Endothelial cell of hepatic sinusoid (primary cell): ENCODE measurements around the gene PCSK5.
"Not testable (repeated sequence)": the region's sequence is repeated elsewhere in the genome, so short reads cannot be mapped to it uniquely, and the experiment has no call there.

Experiments
- in situ Hi-C: cut with HindIII; loops from 2 replicates; pipeline ENCODE4 v1.10.0; 2017; ENCODE audit warnings: low sequenced_read_pairs

PCSK5 gene

DNA sequence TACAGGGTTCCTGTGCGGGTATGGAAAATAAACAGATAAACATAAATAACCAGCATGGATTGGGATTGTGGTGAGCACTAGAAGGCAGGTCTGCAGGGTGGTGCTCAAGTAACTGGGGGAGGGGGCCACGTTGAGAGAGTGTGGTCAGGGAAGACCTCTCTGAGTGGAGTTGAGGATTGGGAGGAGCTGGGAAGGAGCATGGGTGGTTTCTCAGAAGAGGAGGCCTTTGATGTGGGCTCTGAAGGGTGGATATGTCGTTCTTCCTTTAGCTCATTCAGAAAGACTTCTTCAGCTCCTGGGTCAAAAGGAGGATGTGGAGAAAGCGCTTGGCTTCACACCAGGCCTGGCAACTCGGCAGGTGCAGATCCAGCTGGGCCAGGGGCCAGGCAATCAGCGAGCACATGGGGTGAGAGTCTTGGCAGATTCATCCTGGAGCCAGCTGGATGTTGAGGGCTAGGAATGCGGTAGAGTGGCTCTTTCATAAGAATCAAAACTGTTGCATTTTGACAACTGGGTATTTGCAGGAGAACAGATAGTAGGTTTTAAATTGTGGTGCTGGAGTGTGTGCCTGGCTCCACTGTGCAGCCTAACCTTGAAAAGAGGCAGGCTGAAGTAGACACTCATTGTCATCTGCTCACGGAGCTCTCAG, 71.7 kb downstream of the PCSK5 start:
- in situ Hi-C loops: no loop called here

DNA sequence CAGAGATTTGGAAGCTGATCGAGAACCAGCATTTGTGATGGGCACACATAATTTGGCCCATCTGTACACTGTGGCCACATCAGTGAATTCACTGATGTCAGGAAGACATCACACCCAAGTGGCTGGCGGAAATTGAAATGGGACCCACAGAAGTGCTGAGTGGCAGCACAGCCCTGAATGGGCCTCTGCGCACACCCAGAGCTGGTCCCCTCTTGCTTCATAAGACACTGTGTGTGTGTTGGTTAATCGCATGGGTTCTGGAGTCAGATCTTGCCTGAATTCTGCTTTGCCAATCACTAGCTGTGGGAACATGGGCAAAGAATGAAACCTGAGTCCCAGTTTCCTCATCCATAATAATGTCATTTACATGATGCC, 72.2 kb downstream of the PCSK5 start:
- in situ Hi-C loops: no loop called here

DNA sequence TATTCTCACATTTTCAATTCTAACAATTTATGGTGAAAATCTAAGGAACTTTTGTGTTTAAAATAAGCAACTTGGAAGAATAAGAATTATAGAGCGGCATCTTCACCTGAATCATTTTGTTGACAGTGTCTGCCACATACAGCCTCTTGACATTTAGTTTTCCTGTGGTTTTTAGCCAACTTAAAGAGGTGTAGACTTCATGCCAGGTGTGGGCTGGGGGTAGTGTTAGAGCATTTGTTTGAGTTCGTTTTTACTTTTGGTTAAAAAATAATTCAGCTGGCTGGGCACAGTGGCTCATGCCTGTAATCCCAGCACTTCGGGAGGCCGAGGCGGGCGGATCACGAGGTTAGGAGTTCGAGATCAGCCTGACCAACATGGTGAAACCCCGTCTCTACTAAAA, 72.8 kb downstream of the PCSK5 start:
- in situ Hi-C loops: not testable (repeated sequence)

DNA sequence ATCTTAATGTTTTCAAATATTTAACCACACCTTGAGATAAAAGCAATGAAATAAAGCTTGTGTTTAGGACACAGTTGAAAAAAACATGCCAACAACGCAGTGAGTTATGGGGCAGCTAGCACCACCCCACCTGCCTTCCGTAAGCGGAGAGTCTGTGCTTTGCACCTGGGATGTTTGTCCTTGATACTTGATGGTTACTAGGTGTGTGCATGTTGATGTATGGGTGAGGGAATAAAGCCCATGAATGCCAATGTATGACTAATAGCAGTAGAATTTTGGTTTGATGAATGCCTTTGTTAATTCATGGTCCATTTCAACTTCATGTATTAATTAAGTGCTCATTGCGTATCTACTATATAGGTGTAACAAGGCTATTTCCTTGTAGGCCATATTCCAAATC, 74.0 kb downstream of the PCSK5 start:
- in situ Hi-C loops: no loop called here

DNA sequence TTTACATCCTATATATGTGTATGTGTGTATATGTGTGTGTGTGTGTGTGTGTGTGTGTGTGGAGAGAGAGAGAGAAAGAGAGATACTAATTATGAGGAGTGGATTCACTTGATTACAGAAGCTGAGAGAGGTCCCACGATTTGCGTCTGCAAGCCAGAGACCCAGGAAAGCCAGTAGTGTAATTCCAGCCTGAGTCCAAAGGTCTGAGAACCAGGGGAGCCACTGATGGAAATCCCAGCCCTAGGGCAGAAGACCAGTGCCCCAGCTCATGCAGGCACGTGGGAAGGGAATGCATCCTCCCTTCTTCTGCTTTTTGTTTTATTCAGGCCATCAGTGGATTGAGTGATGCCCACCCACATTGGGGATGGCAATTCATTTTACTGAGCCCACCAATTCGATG, 74.8 kb downstream of the PCSK5 start:
- in situ Hi-C loops: no loop called here

DNA sequence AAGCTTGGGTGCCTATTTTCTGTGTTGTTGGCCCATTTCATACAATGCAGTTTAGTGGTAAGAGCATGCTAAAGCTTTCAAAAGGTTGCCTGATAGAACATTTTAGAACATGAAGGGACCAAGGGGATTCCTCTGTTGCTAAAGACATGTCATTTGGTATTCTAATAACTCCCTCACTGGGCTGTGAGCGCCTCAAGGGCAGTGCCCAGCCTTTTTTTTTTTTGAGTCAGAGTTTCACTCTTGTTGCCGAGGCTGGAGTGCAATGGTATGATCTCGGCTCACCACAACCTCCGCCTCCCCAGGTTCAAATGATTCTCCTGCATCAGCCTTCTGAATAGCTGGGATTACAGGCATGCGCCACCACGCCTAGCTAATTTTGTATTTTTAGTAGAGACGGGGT, 77.1 kb downstream of the PCSK5 start:
- in situ Hi-C loops: no loop called here

DNA sequence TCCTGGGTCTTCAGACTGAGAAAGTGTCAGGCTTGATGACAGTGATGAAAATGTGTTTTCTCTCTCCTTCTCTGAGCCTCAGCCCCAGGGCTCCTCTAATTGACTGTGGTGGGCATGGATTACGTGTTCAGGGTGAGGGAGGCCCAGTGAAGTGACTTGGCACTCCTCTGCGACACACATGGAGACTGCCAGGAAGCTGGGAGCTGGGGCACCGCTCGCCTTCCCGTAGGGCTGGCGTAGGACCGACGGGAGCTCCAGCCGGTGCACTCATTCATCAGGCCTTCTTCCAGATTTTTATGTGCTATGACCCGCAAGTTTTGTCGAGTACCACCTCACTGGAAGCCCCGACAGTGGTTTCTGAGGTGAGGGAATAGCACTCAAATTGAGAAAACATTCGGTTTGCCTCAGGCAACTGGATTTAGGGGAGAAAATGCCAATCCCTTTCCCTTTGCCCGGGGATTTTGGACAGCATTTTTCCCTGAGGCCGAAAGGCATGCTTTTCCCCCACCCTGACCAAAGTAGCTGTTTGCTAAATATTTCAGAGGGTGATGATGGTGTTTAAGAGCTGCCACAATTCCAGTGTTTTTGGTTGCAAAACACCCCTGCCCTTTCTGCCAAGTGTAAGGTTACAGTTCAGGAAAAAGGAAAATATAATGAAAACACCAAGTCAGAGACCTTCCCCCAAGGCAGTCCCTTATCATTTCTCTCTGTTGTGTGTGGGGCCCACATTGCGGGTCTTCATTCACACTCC, 83.7 kb downstream of the PCSK5 start:
- in situ Hi-C loops: loop anchor here (5.0 kb wide), 1 partner anchor 63 kb away; no protein-coding TSS in a partner anchor

DNA sequence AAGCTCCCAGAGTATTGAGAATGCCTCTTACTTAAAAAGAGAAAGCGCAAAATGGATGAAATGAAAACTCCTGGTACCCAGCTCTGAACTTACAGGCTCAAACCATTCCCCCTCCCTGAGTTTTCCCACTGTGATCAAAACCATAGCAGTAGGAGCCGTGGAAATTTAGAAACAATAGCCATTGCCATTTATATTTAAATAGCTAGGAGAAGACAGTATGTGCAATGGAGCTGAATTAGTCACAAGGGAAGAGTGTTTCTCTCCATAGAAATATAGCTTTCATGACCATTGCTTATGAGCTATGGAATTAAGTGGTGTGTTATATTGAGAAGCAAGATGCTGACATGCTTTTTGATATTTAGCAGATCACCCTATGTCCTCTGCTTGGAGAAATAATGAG, 84.6 kb downstream of the PCSK5 start:
- in situ Hi-C loops: no loop called here

DNA sequence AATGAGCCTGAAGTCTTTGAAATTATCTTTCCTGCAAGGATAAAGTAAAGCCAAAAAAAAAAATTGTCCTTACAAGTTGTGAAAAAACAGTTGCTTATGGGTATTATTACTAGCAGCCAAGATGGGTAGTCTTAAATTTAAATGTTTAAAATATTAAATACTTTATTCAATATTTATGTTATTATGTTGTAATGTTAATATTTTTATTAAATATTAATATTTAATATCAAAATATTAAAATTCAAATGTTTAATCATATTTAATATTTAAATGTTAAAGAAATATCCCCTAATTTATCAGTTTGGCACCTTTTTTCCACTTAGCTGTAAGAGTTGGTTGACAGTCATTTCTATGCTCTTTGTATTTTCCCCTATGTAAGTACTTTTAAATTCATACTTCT, 86.1 kb downstream of the PCSK5 start:
- in situ Hi-C loops: no loop called here

DNA sequence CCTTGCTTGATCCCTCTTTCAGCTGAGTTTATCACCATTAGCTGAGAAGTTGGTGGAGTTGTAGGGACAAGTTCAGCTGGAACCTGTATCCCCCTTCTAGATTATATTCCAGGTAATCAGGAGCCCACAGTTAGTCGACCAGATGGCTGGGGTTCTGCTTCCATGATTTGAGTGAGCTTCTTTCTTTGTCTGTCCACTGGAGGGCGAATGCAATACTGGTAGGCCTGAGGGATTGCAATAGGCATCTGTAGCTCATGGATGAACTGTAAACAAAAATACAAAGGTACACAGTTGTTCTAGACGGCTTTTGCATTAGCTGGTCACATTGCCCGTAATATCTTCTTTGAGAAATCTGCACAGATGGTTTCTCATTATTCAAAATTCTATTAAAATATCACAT, 88.9 kb downstream of the PCSK5 start:
- in situ Hi-C loops: no loop called here

DNA sequence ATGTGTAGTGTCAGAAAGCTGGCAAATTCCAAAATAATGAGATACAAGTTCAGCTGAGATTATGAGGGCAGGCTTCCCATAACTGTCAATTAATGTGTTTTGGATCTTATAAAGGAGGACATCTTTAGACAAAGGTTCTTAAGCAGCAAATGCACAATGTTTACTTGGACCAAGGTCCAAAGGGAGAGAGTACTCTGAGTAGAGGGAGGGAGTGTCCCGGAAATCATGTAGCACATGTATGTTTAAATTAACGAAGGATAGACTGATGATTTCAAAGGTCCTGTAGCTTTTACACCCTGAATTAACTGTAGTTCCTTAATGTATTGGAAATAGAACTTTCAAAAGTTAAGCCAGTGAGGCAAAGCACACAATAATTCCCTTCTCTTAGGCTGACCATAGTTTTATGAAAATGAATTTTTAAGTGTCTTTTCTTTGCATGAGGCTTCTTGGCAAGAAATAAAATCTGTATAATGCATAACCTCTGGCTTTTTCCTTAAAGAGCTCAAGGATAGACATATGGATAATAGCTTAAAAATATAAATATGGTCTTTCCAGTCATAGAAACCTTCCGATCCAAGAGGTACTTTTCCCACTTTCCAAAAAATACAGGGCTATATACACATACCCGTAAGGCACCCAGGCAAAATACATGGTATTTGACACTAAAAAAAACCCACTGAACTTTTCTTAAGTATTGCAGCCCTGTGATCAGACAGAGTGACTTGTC, 93.0 kb downstream of the PCSK5 start:
- in situ Hi-C loops: no loop called here

DNA sequence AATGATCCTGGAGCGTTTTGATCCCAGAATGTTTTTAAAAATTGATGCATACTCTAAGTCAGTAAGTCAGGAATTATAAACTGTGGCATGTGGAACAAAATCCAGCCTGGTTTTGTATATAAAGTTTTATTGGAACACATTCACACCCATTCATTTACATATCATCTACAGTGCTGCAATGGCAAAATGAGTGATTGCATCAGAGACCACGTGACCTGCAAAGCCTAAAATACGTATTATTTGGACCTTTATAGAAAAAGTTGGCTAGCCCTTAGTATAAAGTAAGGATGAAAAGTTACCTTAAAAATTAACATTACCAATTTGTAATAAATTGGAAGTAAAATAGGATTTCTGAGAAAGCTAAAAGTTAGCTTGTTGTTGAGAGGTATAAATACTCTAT, 95.0 kb downstream of the PCSK5 start:
- in situ Hi-C loops: no loop called here

DNA sequence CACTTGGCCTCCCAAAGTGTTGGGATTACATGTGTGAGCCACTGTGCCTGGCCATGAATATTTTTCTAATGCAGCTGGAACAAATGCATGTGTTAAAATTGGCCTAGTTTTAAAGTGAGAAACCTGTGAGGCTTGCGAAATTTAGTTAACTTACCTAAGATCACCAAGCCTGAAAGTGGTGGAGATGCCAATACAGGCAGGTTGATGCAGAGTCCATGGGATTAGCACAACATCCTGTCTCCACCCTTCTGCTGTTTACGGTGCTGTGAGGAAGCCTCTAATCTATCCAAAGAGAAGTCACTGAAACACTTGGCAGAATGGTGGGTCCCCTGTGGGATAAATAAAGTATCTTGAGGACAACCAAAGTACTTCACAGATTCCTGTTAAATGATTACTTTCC, 98.2 kb downstream of the PCSK5 start:
- in situ Hi-C loops: no loop called here

DNA sequence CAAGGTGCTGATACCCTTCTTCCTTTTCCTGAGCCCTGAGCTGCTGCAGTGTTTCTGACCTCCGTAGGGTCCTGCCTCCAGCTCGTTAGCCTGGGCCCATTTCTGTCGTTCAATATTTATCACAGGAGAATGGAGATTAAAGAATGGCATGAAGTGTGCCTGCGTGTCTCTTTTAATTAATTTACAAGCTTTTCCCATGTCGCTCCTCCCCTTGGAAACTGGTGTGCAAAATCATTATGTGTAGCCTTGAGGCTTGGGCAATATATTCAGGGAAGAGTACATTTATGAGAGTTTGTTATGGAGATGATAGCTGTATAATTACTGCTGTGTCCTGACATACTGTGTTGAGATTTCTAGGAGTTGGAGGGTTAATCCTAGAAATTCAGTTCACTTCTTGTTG, 99.7 kb downstream of the PCSK5 start:
- in situ Hi-C loops: no loop called here

DNA sequence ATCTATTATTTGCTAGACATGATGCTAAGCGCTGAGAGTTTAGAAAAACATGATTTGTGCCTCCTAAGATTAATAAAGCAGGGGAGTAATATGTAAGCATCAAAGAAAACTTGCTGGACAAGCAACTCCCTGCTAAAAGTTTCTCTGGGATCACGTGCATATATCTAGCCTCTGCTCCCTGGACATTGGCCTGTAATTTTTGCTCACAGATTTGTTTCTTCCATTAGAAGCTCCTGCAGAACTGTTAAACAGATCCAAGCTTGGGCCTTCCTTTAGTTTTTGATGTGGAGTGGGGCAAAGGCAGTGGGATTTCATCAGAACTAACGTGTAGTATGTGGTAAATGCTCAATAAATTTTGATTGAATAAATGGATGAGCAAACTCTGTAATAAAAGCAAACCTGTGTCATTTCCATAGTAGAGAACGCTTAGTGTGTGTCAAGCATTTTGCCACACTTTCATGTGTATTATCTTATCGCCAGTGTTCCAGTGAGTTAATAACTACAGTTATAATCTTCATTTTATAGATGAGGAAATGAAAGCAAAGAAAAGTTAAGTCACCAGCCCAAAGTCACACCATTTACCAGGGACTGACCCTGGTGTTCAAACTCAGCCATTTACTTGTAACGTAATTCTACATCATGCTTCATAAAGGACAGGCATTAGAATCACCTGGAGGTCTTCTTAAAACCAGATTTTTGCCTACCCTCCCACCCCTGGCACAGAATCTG, 100.3 kb downstream of the PCSK5 start:
- in situ Hi-C loops: no loop called here

DNA sequence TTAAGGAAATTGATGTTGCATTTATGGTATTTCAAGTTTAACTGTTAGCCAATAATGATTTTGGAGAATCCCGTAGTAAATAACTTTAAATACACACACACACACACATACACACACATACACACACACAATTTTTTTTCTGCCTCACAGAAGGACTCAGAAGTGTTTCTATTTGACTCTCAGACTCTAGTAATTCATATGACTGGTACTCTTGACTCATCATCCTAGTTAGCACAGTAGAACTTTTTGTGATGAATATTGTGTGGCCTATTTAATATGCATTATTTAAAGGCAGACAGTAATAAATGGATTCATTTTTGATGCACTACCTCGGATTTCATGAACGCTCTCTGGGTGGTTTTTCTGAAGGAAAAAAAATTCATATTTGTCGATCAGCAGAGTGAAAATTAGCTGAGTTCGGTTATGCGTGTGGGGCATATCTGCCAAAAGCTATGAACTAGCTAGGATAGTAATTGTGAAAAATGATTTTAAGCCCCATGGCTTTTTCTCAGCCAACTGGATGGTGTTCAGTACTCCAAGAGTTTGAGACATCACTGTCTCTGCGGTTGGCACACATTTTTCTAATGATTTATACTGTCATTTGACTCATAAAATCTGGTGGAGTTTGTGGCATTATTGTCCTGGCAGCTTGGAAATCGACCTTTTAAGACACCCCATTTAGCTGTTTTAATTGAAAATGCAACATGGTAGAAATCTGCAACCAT, 102.2 kb downstream of the PCSK5 start:
- in situ Hi-C loops: no loop called here

DNA sequence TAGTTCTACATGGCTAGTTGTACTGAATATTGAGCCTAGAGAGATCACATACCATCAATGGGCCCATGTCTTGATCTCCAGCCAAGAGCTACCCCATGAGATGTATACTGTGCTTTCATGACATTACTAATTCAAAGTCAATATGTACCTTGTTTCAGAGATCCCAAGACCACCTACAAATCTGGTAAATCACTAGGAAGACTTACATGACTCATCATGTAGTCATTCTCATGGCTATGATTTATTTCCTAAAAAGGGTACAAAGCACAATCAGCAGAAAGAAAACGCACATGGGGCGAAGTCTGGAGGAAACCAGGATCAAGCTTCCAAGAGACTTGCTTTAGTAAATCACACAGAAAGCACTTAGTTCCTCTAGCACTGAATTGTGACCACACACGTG, 103.0 kb downstream of the PCSK5 start:
- in situ Hi-C loops: no loop called here

DNA sequence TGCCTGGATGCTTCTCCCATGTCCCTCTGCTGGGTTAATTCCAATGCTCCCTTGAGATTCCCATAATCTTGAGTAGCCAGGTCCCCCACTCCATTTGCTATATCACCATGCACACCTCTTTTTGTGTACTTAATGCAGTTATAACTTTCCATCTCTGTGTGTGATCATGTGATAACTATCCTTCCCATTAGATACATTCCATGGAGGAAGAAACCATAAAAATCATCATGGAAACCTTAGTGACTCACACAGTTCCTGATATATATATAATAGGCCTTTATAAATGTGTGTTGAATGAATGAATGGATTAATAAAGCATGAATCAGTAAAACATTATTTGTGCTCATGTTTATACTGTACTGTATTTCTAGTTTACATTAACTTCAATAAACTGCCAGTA, 104.6 kb downstream of the PCSK5 start:
- in situ Hi-C loops: no loop called here

DNA sequence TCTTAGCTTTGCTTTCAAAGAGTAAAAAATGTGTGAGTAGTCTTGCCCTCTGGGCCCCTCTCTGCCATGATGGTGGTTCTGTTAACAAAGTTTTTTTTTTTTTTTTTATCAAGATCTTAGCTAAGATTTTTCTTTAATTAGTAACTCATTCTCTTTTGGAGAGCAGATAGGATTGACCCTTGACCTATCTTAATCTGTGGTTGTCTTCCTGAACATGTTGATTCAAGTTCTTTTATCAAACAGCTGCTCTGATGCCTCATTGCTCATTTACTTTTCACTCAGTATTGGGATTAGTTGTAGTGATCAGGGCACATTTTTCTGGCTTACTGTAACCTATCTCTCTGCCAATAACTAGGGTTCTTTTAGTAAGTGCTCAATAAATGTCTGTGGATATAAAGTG, 106.3 kb downstream of the PCSK5 start:
- in situ Hi-C loops: no loop called here

DNA sequence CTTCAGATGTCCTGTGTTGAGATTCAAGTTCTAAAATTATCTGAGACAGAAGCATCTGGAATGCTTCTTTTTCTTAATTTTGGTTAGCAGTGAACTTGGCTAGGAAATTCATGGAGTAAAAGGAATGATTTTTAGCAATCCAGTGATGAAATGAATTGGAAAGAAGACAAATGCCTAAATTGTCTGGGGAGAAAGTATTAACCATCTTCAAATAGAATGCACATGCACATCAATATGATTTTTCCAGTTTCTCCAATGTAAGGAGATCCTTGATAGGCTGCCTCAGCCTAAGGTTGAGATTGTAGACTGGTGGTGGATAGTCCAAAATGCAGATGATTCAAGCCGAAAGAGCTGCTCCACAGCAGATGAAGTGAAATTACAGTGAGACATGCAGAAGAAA, 106.7 kb downstream of the PCSK5 start:
- in situ Hi-C loops: no loop called here
